Measurements from ENCODE around the gene NDUFAF4. TPM values are rescaled to one million over a fixed set of nuclear protein-coding genes. Genes with fewer than 3 reads are reported as not detected.
"Not testable (repeated sequence)": the region's sequence is repeated elsewhere in the genome, so short reads cannot be mapped to it uniquely, and the experiment has no call there.

The NDUFAF4 gene
- total RNA-seq, 1 experiment from 2014 or later: 120 TPM

DNA sequence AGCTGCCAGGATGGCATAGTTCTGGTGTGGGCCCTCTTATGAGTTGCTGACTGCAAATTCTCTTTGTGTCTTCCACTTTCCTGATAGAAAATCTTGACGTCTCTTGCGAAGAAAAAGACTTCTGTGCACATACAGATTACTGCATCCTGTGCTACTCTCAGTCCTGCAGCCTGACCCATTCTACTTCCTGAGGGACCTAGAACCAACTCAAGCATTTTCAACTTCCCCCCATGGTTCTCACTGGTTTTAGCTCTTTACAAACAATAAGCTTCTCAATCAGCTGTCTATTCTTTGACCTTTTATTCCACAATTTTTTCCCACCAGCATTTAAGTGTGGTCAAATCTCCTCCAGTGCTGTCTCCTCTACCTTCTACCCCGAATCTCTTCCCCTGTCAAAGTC lies 13.5 kb upstream of the NDUFAF4 start:
- DNase-seq (ENCODE audit: low read depth, low spot score): peak; percentile 89
- in situ Hi-C loops (cut with HindIII; ENCODE audit: low pct_unique_long_range_greater_than_20kb, low sequenced_read_pairs): no loop called here

DNA sequence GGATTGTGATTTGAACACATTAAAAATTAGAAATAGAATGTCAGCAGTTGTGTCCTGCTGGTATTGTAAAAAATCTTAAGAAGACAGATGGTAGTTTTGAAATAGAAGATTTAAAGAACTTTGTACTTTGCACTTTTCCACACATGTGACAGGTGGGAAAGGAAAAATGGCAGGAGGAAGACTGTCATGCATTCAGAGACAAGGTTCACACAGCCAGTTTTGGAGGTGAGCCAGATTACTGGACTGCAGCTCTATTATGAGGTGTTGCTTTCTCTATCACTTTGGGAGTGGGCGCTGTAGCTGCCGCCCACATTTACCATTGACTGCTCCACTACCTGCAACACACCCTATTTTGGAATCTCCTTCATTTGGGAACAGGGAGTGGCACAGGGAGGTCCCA lies 12.1 kb upstream of the NDUFAF4 start:
- no peak for DNase-seq (ENCODE audit: low read depth, low spot score)
- in situ Hi-C loops (cut with HindIII; ENCODE audit: low pct_unique_long_range_greater_than_20kb, low sequenced_read_pairs): no loop called here

DNA sequence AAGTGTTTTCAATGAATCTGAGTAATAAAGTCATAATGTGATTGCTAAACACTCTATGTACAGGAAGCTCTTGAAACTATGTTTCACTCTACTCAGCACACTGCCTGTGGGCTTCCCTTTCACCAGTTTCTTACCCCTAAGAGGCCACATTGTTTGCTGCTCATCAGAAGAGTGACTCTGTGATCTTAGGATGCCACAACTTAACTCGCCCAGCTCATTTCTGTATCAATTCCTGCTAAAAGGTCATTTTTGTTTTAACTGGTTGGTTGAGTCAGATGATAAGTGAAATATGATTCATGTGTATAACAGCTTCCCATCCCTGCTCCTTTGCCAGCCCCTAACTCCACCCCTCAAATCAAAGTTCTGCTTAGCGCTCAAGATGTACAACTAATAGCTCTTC lies 9.8 kb upstream of the NDUFAF4 start:
- in situ Hi-C loops (cut with HindIII; ENCODE audit: low pct_unique_long_range_greater_than_20kb, low sequenced_read_pairs): no loop called here
- peak; percentile 98 for DNase-seq (ENCODE audit: low read depth, low spot score)

DNA sequence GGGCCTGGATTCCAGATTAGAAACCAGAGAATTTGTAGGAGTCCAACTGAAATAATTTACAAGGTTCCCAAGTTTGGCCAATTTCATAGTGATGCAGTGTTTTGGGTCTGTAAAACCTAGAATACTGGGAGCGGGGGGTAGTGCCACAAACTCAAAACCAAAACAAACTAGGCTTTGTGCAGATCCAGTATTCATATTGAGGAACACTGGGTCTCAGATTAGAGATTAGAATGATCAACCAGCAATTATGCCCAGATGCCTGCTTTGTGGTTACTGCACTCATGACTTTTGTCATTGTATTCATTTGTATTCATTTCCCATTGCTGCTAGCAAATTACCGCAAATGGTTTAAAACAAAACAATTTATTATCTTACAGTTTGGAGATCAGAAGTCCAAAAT lies 3.2 kb upstream of the NDUFAF4 start:
- DNase-seq (ENCODE audit: low read depth, low spot score): peak; percentile 58
- in situ Hi-C loops (cut with HindIII; ENCODE audit: low pct_unique_long_range_greater_than_20kb, low sequenced_read_pairs): no loop called here

DNA sequence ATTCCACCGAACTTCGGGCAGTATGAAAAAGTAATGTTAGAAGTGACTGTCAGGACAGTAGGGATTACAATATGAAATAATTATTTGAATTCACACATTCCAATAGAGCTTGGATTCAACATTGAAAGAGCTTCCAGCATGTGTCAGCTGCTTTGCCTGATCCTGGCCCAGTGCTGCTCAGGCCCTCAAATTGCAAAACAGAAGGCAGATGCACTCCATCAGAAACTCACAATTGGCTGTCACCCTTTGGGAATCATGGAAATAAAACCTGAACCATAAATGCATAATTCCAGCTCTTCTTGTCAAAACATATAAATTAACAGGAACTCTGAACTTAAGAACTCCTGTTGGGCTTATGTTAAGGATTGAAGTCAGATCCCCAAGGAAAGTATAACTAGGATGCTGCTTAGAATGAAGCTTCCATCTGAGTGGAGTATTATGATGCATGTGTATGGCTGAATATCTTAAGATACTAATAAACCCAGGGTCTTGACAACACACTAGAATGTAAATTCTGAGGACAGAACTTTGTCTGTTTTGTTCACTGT lies 1.8 kb upstream of the NDUFAF4 start:
- in situ Hi-C loops (cut with HindIII; ENCODE audit: low pct_unique_long_range_greater_than_20kb, low sequenced_read_pairs): no loop called here
- no peak for DNase-seq (ENCODE audit: low read depth, low spot score)

DNA sequence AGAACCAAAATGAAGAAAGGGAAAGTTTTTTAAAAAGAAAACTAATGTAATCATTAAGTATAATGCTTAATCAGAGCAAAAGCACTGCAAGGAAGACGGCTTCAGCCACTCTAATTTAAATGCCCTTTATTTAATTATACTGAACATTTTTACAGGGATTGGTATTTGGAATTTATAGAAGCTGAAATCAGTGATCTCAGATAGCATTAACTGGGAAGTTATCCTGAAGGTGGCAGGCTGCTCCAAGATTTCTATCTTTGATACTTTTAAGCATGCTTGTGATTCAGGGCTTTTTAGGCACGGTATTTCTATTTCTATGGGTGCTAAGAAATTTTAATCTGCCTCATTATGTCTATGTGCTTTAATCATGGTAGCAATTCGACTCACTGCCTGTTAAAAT lies 1.3 kb upstream of the NDUFAF4 start:
- DNase-seq (ENCODE audit: low read depth, low spot score): peak; percentile 68
- in situ Hi-C loops (cut with HindIII; ENCODE audit: low pct_unique_long_range_greater_than_20kb, low sequenced_read_pairs): no loop called here

DNA sequence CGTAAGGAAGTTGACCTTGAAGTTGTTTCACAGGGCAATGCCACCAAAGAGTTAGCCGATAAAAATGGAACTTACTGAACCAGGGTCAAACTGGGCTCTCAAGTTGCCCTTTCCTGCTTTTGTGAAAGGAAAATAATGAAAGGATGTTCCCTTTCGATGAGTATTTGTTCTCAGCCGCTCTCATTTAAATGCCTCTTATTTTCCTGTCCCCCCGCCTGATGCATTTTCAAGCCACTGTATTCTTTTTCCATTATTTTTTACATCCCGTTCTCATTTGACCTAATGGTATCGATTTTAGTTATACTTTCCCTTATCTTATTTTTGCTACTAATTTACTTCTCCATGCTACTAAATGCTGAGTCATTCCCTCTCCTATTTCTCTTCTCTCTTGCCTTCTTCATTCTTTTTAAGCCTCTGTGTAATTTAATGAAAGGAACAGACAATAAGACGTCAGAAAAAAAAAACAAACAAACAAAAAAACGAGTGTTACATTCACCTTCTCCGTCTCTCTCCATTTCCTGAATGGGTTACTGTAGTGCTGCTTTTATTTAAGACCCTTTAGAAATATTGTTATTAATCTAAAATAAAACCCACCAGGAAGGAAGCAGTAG lies 655 bp upstream of the NDUFAF4 start:
- peak; percentile 36 for DNase-seq (ENCODE audit: low read depth, low spot score)
- in situ Hi-C loops (cut with HindIII; ENCODE audit: low pct_unique_long_range_greater_than_20kb, low sequenced_read_pairs): no loop called here

DNA sequence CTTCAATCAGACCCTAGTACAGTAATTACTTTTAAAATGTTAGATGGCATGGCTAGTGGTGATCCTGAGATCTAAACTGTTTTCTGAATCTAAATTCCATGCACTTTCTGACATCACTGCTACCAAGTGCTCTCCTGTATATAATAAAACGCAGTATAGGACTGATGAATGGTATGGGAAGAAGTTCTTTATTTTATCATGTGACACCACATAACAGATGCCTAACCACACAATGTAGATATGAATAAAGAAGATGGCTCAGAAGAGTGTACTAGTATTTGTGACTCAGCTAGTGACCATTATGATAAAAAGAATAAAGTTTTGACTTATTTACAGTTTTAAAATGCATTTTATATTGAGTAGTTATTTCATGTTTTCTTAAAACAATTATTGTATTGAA lies 8.5 kb downstream of the NDUFAF4 start:
- no peak for DNase-seq (ENCODE audit: low read depth, low spot score)
- in situ Hi-C loops (cut with HindIII; ENCODE audit: low pct_unique_long_range_greater_than_20kb, low sequenced_read_pairs): no loop called here

DNA sequence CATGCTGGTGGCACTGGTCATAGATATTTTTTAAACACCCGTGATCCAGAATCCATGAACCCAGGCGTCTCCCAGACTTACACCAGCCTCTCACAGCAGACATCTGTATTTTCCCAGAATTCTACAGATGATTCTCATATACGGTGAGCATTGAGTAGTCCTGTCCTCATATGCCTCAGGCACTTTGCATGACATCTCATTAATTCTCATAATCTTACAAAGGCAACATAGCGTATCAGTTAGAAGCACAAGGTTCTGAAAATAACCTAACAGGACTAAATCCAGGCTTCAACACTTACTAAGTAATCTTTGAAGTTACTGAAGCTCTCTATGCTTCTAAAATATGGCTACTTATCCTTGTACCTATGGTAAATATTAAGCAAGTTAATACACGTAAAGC lies 8.9 kb downstream of the NDUFAF4 start:
- in situ Hi-C loops (cut with HindIII; ENCODE audit: low pct_unique_long_range_greater_than_20kb, low sequenced_read_pairs): no loop called here
- no peak for DNase-seq (ENCODE audit: low read depth, low spot score)

DNA sequence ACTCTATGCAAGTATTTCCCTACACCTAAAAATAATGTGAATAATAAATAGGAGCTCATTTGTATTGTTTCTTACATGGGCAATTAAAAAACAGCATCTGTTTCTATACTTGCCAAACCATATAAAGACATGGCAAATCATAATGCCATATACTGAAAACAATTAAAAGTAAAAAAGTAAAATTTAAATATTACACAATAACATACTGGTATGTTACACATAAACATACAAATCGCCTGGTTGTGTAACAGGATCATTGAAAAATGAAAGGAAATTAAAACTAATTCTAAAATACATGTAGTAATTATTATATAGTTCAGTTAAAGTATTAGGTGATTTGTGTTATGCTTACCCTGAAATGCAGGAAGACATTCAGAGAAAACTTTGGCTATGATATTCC lies 11.2 kb downstream of the NDUFAF4 start:
- no peak for DNase-seq (ENCODE audit: low read depth, low spot score)
- in situ Hi-C loops (cut with HindIII; ENCODE audit: low pct_unique_long_range_greater_than_20kb, low sequenced_read_pairs): no loop called here

DNA sequence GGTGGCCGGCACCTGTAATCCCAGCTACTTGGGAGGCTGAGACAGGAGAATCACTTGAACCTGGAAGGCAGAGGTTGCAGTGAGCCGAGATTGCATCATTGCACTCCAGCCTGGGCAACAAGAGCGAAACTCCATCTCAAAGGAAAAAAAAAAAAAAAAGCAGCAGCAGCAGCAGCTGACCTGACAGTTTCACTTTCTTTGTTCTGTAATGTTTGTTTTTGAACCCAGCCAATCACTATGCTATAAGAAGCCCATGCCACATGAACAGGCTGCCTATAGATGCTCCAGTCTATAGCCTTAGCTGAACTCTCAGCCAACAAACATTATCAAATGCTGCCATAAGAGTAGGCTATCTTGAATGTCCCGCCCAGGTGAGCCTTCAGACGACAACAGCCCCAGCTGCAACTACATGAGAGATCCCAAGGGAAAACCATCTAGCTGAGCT lies 12.5 kb downstream of the NDUFAF4 start:
- DNase-seq (ENCODE audit: low read depth, low spot score); in situ Hi-C loops (cut with HindIII; ENCODE audit: low pct_unique_long_range_greater_than_20kb, low sequenced_read_pairs): not testable (repeated sequence)

DNA sequence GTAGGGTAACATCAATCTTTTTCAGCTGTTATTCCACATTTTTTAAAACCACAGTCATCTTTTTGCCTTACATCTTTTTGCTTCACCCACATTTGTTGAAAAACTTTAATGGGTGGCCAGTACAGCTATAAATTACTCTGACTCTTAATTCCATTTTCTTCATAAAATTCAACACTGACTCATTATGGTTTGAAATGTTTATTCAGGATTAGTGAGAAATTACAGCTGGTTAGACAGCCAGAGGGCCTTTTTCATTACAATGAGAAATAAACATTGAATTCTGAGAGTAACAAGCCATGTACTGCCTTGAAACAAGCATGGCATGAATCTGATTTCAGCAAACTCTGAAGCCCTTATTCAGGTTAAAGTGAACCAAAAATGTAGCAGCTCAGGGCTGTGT lies 19.5 kb downstream of the NDUFAF4 start:
- DNase-seq (ENCODE audit: low read depth, low spot score): no peak
- in situ Hi-C loops (cut with HindIII; ENCODE audit: low pct_unique_long_range_greater_than_20kb, low sequenced_read_pairs): no loop called here

DNA sequence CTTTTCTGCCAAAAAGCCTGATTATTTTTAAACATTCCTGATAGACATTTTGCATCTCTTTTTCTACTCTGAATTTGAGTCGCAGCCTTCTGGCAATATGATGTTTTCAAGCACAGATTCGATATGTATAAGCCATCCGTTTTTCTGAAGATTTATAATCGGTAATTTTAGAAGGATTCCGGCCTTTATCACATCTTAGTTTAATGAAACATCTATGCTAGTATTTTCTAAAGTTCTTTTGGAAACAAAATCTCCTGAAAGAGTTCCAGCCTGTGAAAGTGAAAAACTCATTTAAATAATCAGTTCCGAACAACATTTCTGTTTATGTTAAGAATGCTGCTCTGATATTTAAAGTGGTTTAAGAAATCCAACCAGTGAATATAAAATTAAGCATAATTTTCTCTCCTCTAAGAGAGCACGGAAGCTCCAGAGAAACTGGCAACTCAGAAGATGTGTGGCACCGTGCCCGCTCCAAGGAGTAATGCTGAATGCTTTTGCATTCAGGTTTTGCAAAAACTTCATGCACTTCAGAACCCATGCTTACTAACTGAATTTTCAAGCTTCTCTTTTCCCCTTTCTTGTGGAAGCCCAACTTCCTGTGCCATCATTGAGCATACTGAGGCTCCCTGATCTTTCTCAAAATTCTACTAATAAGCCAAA lies 20.7 kb downstream of the NDUFAF4 start:
- no peak for DNase-seq (ENCODE audit: low read depth, low spot score)
- in situ Hi-C loops (cut with HindIII; ENCODE audit: low pct_unique_long_range_greater_than_20kb, low sequenced_read_pairs): no loop called here

DNA sequence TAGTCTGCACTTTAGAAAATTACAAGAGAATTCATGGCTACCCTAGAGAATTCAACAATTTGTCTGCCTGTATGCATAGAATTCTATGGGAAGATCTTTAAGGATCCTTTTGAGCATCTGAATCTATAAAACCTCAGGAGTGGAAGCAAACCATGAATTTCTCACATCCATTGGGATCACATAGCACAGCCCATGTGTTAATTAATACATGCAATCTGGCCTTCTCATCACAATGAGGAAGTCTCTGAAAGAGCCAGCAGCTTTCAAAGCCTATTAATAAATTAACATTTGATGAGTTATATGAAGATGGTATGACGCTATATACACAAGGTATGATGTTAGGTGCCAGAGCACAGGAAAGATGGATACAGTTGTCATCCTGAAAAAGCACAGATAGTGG lies 24.7 kb downstream of the NDUFAF4 start:
- in situ Hi-C loops (cut with HindIII; ENCODE audit: low pct_unique_long_range_greater_than_20kb, low sequenced_read_pairs): no loop called here
- DNase-seq (ENCODE audit: low read depth, low spot score): no peak

DNA sequence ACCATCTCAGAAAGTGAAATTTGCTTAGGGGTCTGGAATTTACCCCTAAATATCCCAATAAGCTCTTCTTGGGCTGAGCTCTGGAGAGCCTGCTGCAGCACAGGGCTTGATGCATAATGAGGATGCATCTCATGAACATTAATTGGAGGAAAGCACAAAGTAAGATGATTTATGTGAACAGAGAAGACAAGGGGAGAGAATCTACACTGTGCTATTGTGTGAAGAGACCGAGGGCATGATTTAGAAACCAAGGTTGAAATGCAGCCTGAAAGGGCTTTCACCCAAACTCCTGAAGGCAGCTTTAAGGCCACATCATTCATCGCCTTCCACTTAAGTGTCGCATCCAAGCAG lies 32.7 kb downstream of the NDUFAF4 start:
- in situ Hi-C loops (cut with HindIII; ENCODE audit: low pct_unique_long_range_greater_than_20kb, low sequenced_read_pairs): no loop called here
- DNase-seq (ENCODE audit: low read depth, low spot score): no peak

DNA sequence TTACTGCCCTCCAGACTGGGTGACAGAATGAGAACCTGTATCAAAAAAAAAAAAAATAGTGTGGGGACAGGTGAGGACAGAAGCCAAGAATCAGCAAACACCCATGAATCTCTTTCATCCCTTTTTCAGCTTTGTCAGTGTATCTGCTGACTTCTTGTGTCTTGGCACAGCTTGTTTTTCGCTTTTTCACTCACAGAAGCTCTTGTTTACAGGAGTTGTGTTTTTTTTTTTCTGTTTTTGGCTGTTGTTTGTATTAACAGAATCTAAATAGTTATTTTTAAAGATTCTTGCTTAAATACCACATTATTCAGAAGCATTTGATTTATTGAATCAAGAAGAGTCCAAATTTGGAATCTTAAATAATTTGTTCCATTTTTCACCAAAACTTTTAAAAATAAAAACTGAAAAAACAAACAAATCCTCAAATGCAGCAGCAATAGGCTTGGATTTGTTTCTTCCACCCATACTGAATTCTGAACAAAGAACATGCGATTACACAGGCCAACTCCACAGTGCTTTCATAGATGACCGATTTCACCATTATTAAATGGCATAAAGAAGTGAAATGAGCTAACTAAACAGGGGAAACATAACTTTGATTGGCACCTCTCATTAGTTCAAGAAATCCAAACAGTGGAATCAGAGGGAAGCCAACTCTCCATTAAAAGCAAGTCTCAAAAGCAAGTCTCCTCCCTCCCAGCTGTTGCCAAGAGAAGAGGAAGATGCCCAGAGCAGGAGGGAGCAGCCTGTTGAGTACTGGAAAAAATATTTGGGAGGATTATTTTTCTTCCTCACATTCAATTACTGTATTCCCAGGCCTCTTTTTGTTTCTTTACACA lies 33.3 kb downstream of the NDUFAF4 start:
- in situ Hi-C loops (cut with HindIII; ENCODE audit: low pct_unique_long_range_greater_than_20kb, low sequenced_read_pairs): no loop called here
- DNase-seq (ENCODE audit: low read depth, low spot score): no peak

DNA sequence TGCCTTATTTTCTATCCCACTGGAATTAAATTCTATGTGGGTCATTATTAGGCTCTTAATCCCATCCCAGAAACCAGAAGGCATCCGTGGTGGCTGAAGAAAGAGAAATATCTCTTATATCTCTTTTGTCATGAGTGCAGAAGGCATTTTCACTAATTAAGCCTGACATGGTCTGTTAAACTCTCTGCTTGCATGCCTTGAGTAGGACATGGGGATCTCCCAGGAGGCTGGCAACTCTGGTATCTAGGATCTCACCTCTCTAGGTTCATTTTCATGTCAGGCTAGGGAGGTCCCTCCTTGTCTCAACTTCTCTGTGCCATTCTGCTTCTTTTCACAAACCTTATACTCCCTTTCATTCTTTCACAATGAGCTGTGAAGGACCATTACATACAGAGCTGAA lies 35.1 kb downstream of the NDUFAF4 start:
- in situ Hi-C loops (cut with HindIII; ENCODE audit: low pct_unique_long_range_greater_than_20kb, low sequenced_read_pairs): no loop called here
- DNase-seq (ENCODE audit: low read depth, low spot score): no peak

DNA sequence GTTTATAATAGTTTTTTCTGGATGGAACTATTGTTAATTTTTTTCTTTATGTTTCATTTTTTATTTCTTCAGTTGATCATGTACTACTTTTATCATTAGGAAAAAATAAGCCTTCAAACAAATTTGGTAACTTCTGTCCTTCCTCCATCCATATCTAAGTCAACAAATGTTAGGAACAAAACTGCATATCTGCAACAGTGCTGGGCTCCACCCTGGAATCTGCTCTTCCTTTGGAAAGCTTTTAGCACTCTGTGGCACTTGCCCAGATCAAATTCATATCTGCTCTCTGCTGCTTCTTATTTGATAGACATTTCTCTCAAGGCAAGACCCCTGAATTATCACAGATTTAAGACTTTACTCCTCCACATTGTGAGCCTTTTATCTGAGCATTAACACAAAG lies 36.1 kb downstream of the NDUFAF4 start:
- DNase-seq (ENCODE audit: low read depth, low spot score): no peak
- in situ Hi-C loops (cut with HindIII; ENCODE audit: low pct_unique_long_range_greater_than_20kb, low sequenced_read_pairs): no loop called here

DNA sequence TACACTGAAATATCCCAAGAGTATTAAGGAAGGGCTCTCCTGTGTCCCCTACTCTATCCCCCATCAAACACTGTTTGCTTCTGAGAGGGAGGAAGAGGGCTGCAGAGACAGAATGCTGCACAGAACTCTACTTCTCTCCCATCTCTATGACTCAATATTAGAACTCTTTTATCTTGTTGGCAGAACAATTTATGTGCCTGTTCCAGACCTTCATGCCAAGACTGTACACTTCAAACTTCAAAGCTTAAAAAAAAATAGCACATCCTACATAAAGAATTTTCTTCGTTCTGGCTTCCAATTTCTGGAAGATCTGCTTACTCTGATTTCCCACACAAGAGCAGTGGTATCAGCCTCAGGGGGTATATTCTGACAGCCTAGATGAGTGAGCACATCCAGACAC lies 40.8 kb downstream of the NDUFAF4 start:
- in situ Hi-C loops (cut with HindIII; ENCODE audit: low pct_unique_long_range_greater_than_20kb, low sequenced_read_pairs): no loop called here
- no peak for DNase-seq (ENCODE audit: low read depth, low spot score)
